ENCODE results near the gene SCGN. TPM values are rescaled to one million over a fixed set of nuclear protein-coding genes. Genes with fewer than 3 reads are reported as not detected.

The SCGN gene
- total RNA-seq, 1 donor from 2014 or later, result not detected

Other genes starting within 250 kb of the SCGN start
- gene SLC17A4, start 102.5 kb downstream of the SCGN start, total RNA-seq, result not detected
- not detected for gene SLC17A1, start 179.8 kb downstream of the SCGN start, total RNA-seq
- not detected for gene SLC17A3, start 222.0 kb downstream of the SCGN start, total RNA-seq

Measured in sciatic nerve (tissue), 1 donor.